H1 (cell line): ENCODE data around the gene ZNF548. TPM values are rescaled to one million over a fixed set of nuclear protein-coding genes. Genes with fewer than 3 reads are reported as not detected.

Experiments used
- CTCF ChIA-PET: fragments of 300-600 bp; sonication (Branson Sonifier 250); formaldehyde crosslinking; loops from one replicate; lab custom pipeline; 2021; ENCODE audit not compliant: partially characterized antibody; lab: Charles Lee
- POLR2A ChIA-PET: fragments of 300-600 bp; sonication (Branson Sonifier 250); formaldehyde crosslinking; loops from one replicate; lab custom pipeline; 2021; ENCODE audit warnings: inconsistent platforms; ENCODE audit not compliant: partially characterized antibody; lab: Charles Lee
- DNase-seq, 2 experiments: peaks; one replicate each; pipeline versions ENCODE4 v3.0.0 to v3.0.0-alpha.2; 2010 to 2022; ENCODE audit warnings: low spot score in 2 of 2, low read depth in 1 of 2, mixed read lengths in 1 of 2
- FAIRE-seq: peaks from 2 replicates; lab custom pipeline; 2011; peaks lifted over from hg19 to GRCh38; lab: Jason Lieb, UNC
- H2AFZ ChIP-seq: 2 replicates; pipeline ENCODE4 v1.8.1; 2012; ENCODE audit warnings: low read length, inconsistent platforms
- H2AK5ac ChIP-seq: 2 replicates; pipeline ENCODE4 v1.6.1; 2013; ENCODE audit warnings: low read depth, low read length
- H2BK120ac ChIP-seq: replicated peaks from 2 replicates; pipeline ENCODE3; 2013; ENCODE audit warnings: low read depth, low read length, inconsistent platforms
- H2BK12ac ChIP-seq: 2 replicates; pipeline ENCODE4 v1.6.1; 2013; ENCODE audit warnings: low read depth, low read length
- H2BK15ac ChIP-seq: 2 replicates; pipeline ENCODE4 v1.6.1; 2013; ENCODE audit warnings: low read length
- H2BK20ac ChIP-seq: 2 replicates; pipeline ENCODE4 v1.6.1; 2013; ENCODE audit warnings: low read length
- H2BK5ac ChIP-seq: 2 replicates; pipeline ENCODE4 v1.6.1; 2013; ENCODE audit warnings: low read depth, low read length
- H3K14ac ChIP-seq: 2 replicates; pipeline ENCODE4 v1.6.1; 2013; ENCODE audit warnings: inconsistent platforms; ENCODE audit not compliant: insufficient read length
- H3K18ac ChIP-seq: 2 replicates; pipeline ENCODE4 v1.6.1; 2013; ENCODE audit warnings: low read length; ENCODE audit errors: extremely low read depth
- H3K23ac ChIP-seq: 2 replicates; pipeline ENCODE4 v1.6.1; 2013; ENCODE audit warnings: inconsistent platforms; ENCODE audit not compliant: insufficient read length
- H3K23me2 ChIP-seq: 2 replicates; pipeline ENCODE4 v1.6.1; 2013; ENCODE audit warnings: low read depth, low read length
- H3K27ac ChIP-seq: 2 replicates; pipeline ENCODE4 v1.6.1; 2011; ENCODE audit warnings: low read depth, low read length, inconsistent platforms
- H3K27me3 ChIP-seq, 4 experiments: replicated peaks in 1 of 4; 1 replicate in 1 of 4; 2 replicates in 3 of 4; pipeline versions ENCODE4 v1.6.1 to v1.8.1; 2011 to 2013; ENCODE audit warnings: low read length in 3 of 4, mild to moderate bottlenecking in 3 of 4, inconsistent platforms in 2 of 4, mixed read lengths in 2 of 4, moderate library complexity in 1 of 4; ENCODE audit not compliant: control insufficient read depth in 3 of 4, insufficient read depth in 3 of 4; ENCODE audit errors: extremely low read depth in 1 of 4
- H3K36me3 ChIP-seq, 4 experiments: 2 replicates each; pipeline versions ENCODE4 v1.6.1 to v1.8.1; 2011 to 2013; ENCODE audit warnings: mild to moderate bottlenecking in 4 of 4, low read length in 3 of 4, moderate library complexity in 2 of 4, control low read depth in 1 of 4, inconsistent platforms in 1 of 4; ENCODE audit not compliant: insufficient read depth in 4 of 4, control insufficient read depth in 2 of 4
- H3K4ac ChIP-seq: replicated peaks from 2 replicates; pipeline ENCODE3; 2013; ENCODE audit warnings: low read length, low read depth, mixed read lengths, inconsistent platforms; ENCODE audit not compliant: insufficient read length
- H3K4me1 ChIP-seq, 4 experiments: replicated peaks in 1 of 4; 1 replicate in 1 of 4; 2 replicates in 3 of 4; pipeline versions ENCODE4 v1.6.1 to v1.8.1; 2011 to 2013; ENCODE audit warnings: low read length in 3 of 4, inconsistent platforms in 2 of 4, mixed read lengths in 1 of 4; ENCODE audit not compliant: insufficient read depth in 4 of 4, control insufficient read depth in 3 of 4
- H3K4me2 ChIP-seq, 2 experiments: 2 replicates each; pipeline versions ENCODE4 v1.6.1 to v1.8.1; 2011 to 2013; ENCODE audit warnings: low read depth in 2 of 2, low read length in 2 of 2, control low read depth in 1 of 2, inconsistent platforms in 1 of 2, mild to moderate bottlenecking in 1 of 2; ENCODE audit not compliant: insufficient read depth in 1 of 2
- H3K4me3 ChIP-seq, 4 experiments: fragments of 200-600, 300-600 bp in 1 of 4; sonication (generic), shearing (Covaris generic), sonication (Bioruptor Twin) in 1 of 4; 2 replicates each; pipeline versions ENCODE4 v1.5.1 to v1.8.1; 2011 to 2016; ENCODE audit warnings: low read length in 4 of 4, low read depth in 3 of 4, control low read depth in 2 of 4, inconsistent platforms in 2 of 4, mild to moderate bottlenecking in 2 of 4, mixed read lengths in 1 of 4, moderate library complexity in 1 of 4; ENCODE audit not compliant: insufficient read depth in 2 of 4; ENCODE audit errors: extremely low read depth in 1 of 4
- H3K56ac ChIP-seq: replicated peaks from 2 replicates; pipeline ENCODE3; 2013; ENCODE audit warnings: low read depth, mild to moderate bottlenecking, mixed read lengths, low read length, inconsistent platforms; ENCODE audit not compliant: insufficient read length
- H3K79me1 ChIP-seq: 2 replicates; pipeline ENCODE4 v1.6.1; 2013; ENCODE audit warnings: low read depth, low read length, control low read depth
- H3K79me2 ChIP-seq, 2 experiments: 2 replicates each; pipeline versions ENCODE4 v1.6.1 to v1.8.1; 2012 to 2013; ENCODE audit warnings: low read length in 2 of 2, mild to moderate bottlenecking in 2 of 2, inconsistent platforms in 1 of 2; ENCODE audit not compliant: insufficient read depth in 2 of 2, control insufficient read depth in 1 of 2
- H3K9ac ChIP-seq, 4 experiments: replicated peaks in 1 of 4; 1 replicate in 1 of 4; 2 replicates in 3 of 4; pipeline versions ENCODE4 v1.6.1 to v1.8.1; 2011 to 2013; ENCODE audit warnings: low read depth in 3 of 4, low read length in 3 of 4, control low read depth in 2 of 4, mild to moderate bottlenecking in 2 of 4, moderate library complexity in 2 of 4, inconsistent platforms in 1 of 4; ENCODE audit errors: extremely low read depth in 1 of 4
- H3K9me3 ChIP-seq, 2 experiments: 2 replicates each; pipeline versions ENCODE4 v1.6.1 to v1.8.1; 2012 to 2013; ENCODE audit warnings: mild to moderate bottlenecking in 2 of 2, moderate library complexity in 2 of 2, control low read depth in 1 of 2, inconsistent platforms in 1 of 2, low read depth in 1 of 2, low read length in 1 of 2, mixed read lengths in 1 of 2; ENCODE audit not compliant: insufficient read depth in 2 of 2
- H4K20me1 ChIP-seq, 2 experiments: replicated peaks in 1 of 2; 2 replicates each; pipeline versions ENCODE3 to v1.8.1; 2011 to 2013; ENCODE audit warnings: inconsistent platforms in 2 of 2, low read length in 2 of 2, mild to moderate bottlenecking in 1 of 2; ENCODE audit not compliant: insufficient read depth in 2 of 2, control insufficient read depth in 1 of 2
- H4K5ac ChIP-seq: 2 replicates; pipeline ENCODE4 v1.6.1; 2013; ENCODE audit warnings: low read length, low read depth, mixed read lengths, inconsistent platforms; ENCODE audit not compliant: insufficient read length
- H4K8ac ChIP-seq: 2 replicates; pipeline ENCODE4 v1.8.0; 2013; ENCODE audit warnings: mild to moderate bottlenecking, moderate library complexity, low read length, inconsistent platforms; ENCODE audit not compliant: insufficient read depth; ENCODE audit errors: extremely low read depth
- H4K91ac ChIP-seq: replicated peaks from 2 replicates; pipeline ENCODE3; 2013; ENCODE audit warnings: low read length, mixed read lengths, inconsistent platforms; ENCODE audit not compliant: insufficient read length
- HDAC6 ChIP-seq: IDR thresholded peaks from one replicate; pipeline ENCODE4 v1.7.1; 2012; ENCODE audit warnings: low read depth, mild to moderate bottlenecking, inconsistent platforms, low read length, moderate library complexity
- KDM5A ChIP-seq: fragments of 200-600 bp; IDR thresholded peaks from 2 replicates; pipeline ENCODE4 v1.7.1; 2012; ENCODE audit warnings: mild to moderate bottlenecking, low read length, inconsistent platforms, mixed read lengths
- POLR2AphosphoS5 ChIP-seq: IDR thresholded peaks from 2 replicates; pipeline ENCODE4 v1.6.1; 2011; ENCODE audit warnings: low read depth, low read length
- RXRA ChIP-seq: IDR thresholded peaks from 2 replicates; pipeline ENCODE4 v1.6.1; 2011; ENCODE audit warnings: low read depth, mild to moderate bottlenecking, low read length, moderate library complexity; ENCODE audit not compliant: insufficient read depth
- WGBS, 2 experiments: shearing (Covaris generic) in 1 of 2; methylation state at CpG; one replicate each; pipeline versions ENCODE4 v1.1.6 to v1.1.7; 2013 to 2015; ENCODE audit warnings: low lambda C conversion rate in 2 of 2, mixed read lengths in 2 of 2, inconsistent platforms in 1 of 2, low coverage in 1 of 2, missing lambda C conversion rate in 1 of 2; ENCODE audit not compliant: insufficient replicate concordance in 2 of 2, insufficient coverage in 1 of 2, insufficient read length in 1 of 2; ENCODE audit errors: extremely low coverage in 1 of 2, missing lambda C conversion rate in 1 of 2; 5-methylcytosine and 5-hydroxymethylcytosine counted together
- polyA plus RNA-seq, 7 experiments: library from polyadenylated mRNA; depleted of rRNA in 3 of 7; stranded (reverse) in 5 of 7; unstranded in 2 of 7; fragments of >200 nt in 5 of 7; fragments of 200-250 nt in 2 of 7; gene quantifications; 1 replicate in 5 of 7; 2 replicates in 1 of 7; 4 replicates in 1 of 7; pipeline versions ENCODE4 v1.2.1 to v1.2.3, GENCODE V29; 2011 to 2013; ENCODE audit warnings: missing spikeins in 2 of 7, mixed read lengths in 2 of 7
- total RNA-seq: library from RNA; stranded (reverse); fragmentation: NEBNext Ultra II Directional; extraction: Animal tissue kit (Norgen Biotek cat#: 25700); gene quantifications from 2 replicates; pipeline ENCODE4 v1.2.1, GENCODE V29; 2021
- TF ChIP-seq, protein P1 (sequence below): IDR thresholded peaks from 2 replicates; pipeline ENCODE4 v1.6.1; 2011; ENCODE audit warnings: low read length, improper control_type of control experiment
- TF ChIP-seq, protein P2 (sequence below): IDR thresholded peaks from 2 replicates; pipeline ENCODE4 v1.6.1; 2012; ENCODE audit warnings: inconsistent platforms

Gene ZNF548
- total and polyA plus RNA-seq, 2 of the 8 experiments (the other 6 are each of a cell fraction or from before 2014, with no cell fraction given): 7.4 to 9.9 TPM

DNA sequence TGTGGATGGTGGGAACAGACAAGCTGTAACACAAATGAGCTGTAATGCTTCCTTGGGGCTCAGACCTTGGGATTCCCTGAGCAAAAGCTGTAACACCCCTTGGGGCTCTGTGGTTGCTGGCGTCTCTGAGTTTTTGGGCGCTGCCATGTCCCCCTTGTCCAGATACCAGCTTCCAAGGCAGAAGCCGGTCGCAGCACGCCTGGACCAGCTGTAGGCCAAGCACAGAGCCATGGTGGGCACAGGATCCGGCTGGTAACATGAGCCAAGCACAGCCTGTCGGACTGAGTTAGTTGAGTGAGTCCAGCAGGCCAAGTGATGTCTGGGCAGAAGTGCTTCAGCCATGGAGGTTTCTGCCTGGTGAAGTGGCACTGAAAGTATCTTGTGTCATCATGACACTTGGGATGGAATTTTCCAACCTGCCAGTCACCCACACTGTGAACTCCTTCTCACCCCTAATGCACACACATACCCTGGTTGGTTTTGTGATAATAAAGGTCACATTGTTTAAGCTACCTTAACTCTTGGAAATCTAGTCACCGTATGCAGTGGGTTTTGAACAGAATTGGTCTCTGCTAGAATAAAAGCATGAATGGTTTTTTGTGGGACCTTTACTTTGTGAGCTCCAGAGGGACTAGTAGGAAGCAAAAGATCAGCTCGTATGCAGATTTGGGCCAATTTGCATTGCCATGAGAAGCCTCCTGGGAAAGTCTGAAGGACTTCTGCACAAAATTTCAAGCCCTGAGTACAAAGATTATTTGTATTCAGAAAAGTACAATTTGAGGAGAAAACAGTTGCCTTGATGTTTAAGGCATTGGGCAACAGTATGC, 14.3 kb downstream of the ZNF548 start:
- Histone ChIP-seq H3K79me1 (no peaks in the 10 kb centered on the region; the same call in 1 of the 2 replicates), H3K36me3 (peaks cover 0 to 8% (median 3%) of the 10 kb centered on the region in 4 experiments; a peak in 5 of 8 replicates), H4K20me1 (no peaks in the 10 kb centered on the region), H3K9ac (no peak overlapping the region), H2AFZ (no peak overlapping the region), H3K79me2 (no peaks in the 10 kb centered on the region), H4K91ac (no peak overlapping the region), H2BK20ac (no peak overlapping the region), H2BK120ac (no peak overlapping the region), H3K56ac (no peak overlapping the region), H2AK5ac (no peak overlapping the region), H3K23ac (no peak overlapping the region), H2BK15ac (no peak overlapping the region), H3K14ac (no peak overlapping the region), H2BK5ac (no peak overlapping the region), H3K4me1 (peaks cover 0 to 3% (median 0%) of the 10 kb centered on the region in 4 experiments; a peak in 1 of 7 replicates), H3K4ac (no peak overlapping the region), H2BK12ac (no peak overlapping the region), H3K18ac (no peak overlapping the region), H4K5ac (no peak overlapping the region), H3K9me3 (no peaks in the 10 kb centered on the region), H3K27me3 (no peaks in the 10 kb centered on the region), H3K4me2 (no peak overlapping the region), H4K8ac (0 out of 2 replicates have a peak overlapping the region, but pooled peaks have one; percentile 14), H3K23me2 (no peaks in the 10 kb centered on the region), H3K27ac (no peak overlapping the region), H3K4me3 (no peak overlapping the region)
- WGBS, 2 experiments: 82% methylated on average over 9 of the region's 9 CpGs; no CpG with 5 or more reads in 1 of the 2 experiments
- ChIA-PET POLR2A (interaction anchor here (1.7 kb wide), 1 partner anchor 30 kb away, joined by 7 read pairs; no protein-coding TSS in a partner anchor), CTCF (interaction anchor here (0.5 to 0.9 kb wide), 3 partner anchors 10 to 182 kb away, joined by 3 to 4 read pairs (median 3); no protein-coding TSS in a partner anchor)
- DNase-seq (no peak), FAIRE-seq (no peak)
- TF ChIP-seq POLR2AphosphoS5 (no peak), RXRA (no peak), KDM5A (no peak), HDAC6 (no peak)
- TF ChIP-seq, protein P1, sequence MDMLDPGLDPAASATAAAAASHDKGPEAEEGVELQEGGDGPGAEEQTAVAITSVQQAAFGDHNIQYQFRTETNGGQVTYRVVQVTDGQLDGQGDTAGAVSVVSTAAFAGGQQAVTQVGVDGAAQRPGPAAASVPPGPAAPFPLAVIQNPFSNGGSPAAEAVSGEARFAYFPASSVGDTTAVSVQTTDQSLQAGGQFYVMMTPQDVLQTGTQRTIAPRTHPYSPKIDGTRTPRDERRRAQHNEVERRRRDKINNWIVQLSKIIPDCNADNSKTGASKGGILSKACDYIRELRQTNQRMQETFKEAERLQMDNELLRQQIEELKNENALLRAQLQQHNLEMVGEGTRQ: no peak
- TF ChIP-seq, protein P2, sequence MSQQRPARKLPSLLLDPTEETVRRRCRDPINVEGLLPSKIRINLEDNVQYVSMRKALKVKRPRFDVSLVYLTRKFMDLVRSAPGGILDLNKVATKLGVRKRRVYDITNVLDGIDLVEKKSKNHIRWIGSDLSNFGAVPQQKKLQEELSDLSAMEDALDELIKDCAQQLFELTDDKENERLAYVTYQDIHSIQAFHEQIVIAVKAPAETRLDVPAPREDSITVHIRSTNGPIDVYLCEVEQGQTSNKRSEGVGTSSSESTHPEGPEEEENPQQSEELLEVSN: no peak
